ENCODE results near the gene SLX4IP. TPM values are rescaled to one million over a fixed set of nuclear protein-coding genes. Genes with fewer than 3 reads are reported as not detected.

The SLX4IP gene
- total and polyA plus RNA-seq, 2 of the 13 experiments (the other 11 are each of a cell fraction or from before 2014, with no cell fraction given): 3.6 to 7.3 TPM

DNA sequence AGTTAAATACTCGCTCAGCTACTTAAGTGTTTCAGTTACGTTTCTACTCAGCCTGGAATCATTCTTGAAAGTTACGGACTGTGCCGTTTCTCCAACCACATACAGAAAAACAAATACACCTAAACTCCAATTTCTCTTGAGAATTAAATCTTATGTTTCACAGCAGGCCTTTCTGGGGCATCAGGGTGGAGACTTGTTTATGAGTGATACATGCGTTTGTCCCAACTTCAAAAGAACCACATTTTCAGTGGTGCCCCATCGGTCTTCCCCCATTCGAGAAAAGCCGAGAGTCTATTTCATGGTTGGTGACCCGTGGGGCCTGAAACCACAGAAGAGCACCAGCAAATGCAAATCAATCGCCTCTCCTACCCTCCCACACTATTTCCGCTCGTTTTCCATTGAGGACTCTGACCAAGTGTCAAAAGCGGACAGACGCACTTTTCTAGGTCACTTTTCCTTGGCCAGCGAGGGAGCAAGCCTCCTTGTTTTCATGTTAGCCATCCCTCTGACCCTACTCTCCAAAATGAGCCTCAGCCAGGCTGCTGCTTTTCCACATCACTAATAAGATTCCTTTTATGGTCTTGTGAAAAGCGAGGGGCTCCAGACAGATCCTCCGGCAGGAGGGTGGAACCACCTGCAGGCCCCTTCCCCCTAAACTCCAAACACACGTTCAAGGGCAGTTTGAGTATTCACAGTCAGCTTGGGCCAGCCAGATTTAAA is 235.6 kb downstream of the SLX4IP start (continued):
- TF ChIP-seq ZNF644 (CRISPR knock-in tag; IDR thresholded peaks at IDR 0.05; ENCODE audit: low read depth) (peak; percentile 67), IKZF4 (CRISPR knock-in tag; IDR thresholded peaks at IDR 0.05; ENCODE audit: borderline replicate concordance, low read depth, not compliant biosample characterization) (no peak), KMT2A (CRISPR knock-in tag; IDR thresholded peaks at IDR 0.05) (peak; percentile 59), MIER3 (CRISPR knock-in tag; IDR thresholded peaks at IDR 0.05; ENCODE audit: borderline replicate concordance) (no peak), ATF7-NPFF (CRISPR knock-in tag; IDR thresholded peaks at IDR 0.05; ENCODE audit: low read depth) (peak; percentile 23; the same call in 1 of the 2 replicates), TSC22D2 (CRISPR knock-in tag; IDR thresholded peaks at IDR 0.05; ENCODE audit: borderline replicate concordance) (no peak; the same call in 1 of the 2 replicates), JUNB (CRISPR knock-in tag; IDR thresholded peaks at IDR 0.05; ENCODE audit: borderline replicate concordance) (no peak), ZNF343 (CRISPR knock-in tag; IDR thresholded peaks at IDR 0.05) (peak; percentile 73; the same call in 1 of the 2 replicates), SP4 (CRISPR knock-in tag; IDR thresholded peaks at IDR 0.05) (peak; percentile 4; the same call in 1 of the 2 replicates)
- TF ChIP-seq, protein P1, sequence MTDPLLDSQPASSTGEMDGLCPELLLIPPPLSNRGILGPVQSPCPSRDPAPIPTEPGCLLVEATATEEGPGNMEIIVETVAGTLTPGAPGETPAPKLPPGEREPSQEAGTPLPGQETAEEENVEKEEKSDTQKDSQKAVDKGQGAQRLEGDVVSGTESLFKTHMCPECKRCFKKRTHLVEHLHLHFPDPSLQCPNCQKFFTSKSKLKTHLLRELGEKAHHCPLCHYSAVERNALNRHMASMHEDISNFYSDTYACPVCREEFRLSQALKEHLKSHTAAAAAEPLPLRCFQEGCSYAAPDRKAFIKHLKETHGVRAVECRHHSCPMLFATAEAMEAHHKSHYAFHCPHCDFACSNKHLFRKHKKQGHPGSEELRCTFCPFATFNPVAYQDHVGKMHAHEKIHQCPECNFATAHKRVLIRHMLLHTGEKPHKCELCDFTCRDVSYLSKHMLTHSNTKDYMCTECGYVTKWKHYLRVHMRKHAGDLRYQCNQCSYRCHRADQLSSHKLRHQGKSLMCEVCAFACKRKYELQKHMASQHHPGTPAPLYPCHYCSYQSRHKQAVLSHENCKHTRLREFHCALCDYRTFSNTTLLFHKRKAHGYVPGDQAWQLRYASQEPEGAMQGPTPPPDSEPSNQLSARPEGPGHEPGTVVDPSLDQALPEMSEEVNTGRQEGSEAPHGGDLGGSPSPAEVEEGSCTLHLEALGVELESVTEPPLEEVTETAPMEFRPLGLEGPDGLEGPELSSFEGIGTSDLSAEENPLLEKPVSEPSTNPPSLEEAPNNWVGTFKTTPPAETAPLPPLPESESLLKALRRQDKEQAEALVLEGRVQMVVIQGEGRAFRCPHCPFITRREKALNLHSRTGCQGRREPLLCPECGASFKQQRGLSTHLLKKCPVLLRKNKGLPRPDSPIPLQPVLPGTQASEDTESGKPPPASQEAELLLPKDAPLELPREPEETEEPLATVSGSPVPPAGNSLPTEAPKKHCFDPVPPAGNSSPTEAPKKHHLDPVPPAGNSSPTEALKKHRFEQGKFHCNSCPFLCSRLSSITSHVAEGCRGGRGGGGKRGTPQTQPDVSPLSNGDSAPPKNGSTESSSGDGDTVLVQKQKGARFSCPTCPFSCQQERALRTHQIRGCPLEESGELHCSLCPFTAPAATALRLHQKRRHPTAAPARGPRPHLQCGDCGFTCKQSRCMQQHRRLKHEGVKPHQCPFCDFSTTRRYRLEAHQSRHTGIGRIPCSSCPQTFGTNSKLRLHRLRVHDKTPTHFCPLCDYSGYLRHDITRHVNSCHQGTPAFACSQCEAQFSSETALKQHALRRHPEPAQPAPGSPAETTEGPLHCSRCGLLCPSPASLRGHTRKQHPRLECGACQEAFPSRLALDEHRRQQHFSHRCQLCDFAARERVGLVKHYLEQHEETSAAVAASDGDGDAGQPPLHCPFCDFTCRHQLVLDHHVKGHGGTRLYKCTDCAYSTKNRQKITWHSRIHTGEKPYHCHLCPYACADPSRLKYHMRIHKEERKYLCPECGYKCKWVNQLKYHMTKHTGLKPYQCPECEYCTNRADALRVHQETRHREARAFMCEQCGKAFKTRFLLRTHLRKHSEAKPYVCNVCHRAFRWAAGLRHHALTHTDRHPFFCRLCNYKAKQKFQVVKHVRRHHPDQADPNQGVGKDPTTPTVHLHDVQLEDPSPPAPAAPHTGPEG (CRISPR knock-in tag; IDR thresholded peaks at IDR 0.05): peak; percentile 98
- TF ChIP-seq, protein P2, sequence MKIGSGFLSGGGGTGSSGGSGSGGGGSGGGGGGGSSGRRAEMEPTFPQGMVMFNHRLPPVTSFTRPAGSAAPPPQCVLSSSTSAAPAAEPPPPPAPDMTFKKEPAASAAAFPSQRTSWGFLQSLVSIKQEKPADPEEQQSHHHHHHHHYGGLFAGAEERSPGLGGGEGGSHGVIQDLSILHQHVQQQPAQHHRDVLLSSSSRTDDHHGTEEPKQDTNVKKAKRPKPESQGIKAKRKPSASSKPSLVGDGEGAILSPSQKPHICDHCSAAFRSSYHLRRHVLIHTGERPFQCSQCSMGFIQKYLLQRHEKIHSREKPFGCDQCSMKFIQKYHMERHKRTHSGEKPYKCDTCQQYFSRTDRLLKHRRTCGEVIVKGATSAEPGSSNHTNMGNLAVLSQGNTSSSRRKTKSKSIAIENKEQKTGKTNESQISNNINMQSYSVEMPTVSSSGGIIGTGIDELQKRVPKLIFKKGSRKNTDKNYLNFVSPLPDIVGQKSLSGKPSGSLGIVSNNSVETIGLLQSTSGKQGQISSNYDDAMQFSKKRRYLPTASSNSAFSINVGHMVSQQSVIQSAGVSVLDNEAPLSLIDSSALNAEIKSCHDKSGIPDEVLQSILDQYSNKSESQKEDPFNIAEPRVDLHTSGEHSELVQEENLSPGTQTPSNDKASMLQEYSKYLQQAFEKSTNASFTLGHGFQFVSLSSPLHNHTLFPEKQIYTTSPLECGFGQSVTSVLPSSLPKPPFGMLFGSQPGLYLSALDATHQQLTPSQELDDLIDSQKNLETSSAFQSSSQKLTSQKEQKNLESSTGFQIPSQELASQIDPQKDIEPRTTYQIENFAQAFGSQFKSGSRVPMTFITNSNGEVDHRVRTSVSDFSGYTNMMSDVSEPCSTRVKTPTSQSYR (CRISPR knock-in tag; IDR thresholded peaks at IDR 0.05; ENCODE audit: borderline replicate concordance): 0 out of 2 replicates have a peak, but pooled peaks have one; percentile 12
- TF ChIP-seq, protein P3, sequence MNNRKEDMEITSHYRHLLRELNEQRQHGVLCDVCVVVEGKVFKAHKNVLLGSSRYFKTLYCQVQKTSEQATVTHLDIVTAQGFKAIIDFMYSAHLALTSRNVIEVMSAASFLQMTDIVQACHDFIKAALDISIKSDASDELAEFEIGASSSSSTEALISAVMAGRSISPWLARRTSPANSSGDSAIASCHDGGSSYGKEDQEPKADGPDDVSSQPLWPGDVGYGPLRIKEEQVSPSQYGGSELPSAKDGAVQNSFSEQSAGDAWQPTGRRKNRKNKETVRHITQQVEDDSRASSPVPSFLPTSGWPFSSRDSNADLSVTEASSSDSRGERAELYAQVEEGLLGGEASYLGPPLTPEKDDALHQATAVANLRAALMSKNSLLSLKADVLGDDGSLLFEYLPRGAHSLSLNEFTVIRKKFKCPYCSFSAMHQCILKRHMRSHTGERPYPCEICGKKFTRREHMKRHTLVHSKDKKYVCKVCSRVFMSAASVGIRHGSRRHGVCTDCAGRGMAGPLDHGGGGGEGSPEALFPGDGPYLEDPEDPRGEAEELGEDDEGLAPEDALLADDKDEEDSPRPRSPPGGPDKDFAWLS (CRISPR knock-in tag; IDR thresholded peaks at IDR 0.05; ENCODE audit: borderline replicate concordance): peak; percentile 7; the same call in 1 of the 2 replicates
- TF ChIP-seq, protein P4, sequence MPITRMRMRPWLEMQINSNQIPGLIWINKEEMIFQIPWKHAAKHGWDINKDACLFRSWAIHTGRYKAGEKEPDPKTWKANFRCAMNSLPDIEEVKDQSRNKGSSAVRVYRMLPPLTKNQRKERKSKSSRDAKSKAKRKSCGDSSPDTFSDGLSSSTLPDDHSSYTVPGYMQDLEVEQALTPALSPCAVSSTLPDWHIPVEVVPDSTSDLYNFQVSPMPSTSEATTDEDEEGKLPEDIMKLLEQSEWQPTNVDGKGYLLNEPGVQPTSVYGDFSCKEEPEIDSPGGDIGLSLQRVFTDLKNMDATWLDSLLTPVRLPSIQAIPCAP (CRISPR knock-in tag; IDR thresholded peaks at IDR 0.05; ENCODE audit: low read depth): no peak
- TF ChIP-seq, protein P5, sequence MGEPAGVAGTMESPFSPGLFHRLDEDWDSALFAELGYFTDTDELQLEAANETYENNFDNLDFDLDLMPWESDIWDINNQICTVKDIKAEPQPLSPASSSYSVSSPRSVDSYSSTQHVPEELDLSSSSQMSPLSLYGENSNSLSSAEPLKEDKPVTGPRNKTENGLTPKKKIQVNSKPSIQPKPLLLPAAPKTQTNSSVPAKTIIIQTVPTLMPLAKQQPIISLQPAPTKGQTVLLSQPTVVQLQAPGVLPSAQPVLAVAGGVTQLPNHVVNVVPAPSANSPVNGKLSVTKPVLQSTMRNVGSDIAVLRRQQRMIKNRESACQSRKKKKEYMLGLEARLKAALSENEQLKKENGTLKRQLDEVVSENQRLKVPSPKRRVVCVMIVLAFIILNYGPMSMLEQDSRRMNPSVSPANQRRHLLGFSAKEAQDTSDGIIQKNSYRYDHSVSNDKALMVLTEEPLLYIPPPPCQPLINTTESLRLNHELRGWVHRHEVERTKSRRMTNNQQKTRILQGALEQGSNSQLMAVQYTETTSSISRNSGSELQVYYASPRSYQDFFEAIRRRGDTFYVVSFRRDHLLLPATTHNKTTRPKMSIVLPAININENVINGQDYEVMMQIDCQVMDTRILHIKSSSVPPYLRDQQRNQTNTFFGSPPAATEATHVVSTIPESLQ (CRISPR knock-in tag; conservative IDR thresholded peaks at IDR 0.05): no peak
